AML-193 (cell line): ENCODE data around the gene EEF2K.
"Not testable (repeated sequence)": the region's sequence is repeated elsewhere in the genome, so short reads cannot be mapped to it uniquely, and the experiment has no call there.

Experiments
- DNase-seq, 2 experiments: peaks; one replicate each; lab custom pipeline; 2025; lab: John Stamatoyannopoulos, UW

The EEF2K gene

DNA sequence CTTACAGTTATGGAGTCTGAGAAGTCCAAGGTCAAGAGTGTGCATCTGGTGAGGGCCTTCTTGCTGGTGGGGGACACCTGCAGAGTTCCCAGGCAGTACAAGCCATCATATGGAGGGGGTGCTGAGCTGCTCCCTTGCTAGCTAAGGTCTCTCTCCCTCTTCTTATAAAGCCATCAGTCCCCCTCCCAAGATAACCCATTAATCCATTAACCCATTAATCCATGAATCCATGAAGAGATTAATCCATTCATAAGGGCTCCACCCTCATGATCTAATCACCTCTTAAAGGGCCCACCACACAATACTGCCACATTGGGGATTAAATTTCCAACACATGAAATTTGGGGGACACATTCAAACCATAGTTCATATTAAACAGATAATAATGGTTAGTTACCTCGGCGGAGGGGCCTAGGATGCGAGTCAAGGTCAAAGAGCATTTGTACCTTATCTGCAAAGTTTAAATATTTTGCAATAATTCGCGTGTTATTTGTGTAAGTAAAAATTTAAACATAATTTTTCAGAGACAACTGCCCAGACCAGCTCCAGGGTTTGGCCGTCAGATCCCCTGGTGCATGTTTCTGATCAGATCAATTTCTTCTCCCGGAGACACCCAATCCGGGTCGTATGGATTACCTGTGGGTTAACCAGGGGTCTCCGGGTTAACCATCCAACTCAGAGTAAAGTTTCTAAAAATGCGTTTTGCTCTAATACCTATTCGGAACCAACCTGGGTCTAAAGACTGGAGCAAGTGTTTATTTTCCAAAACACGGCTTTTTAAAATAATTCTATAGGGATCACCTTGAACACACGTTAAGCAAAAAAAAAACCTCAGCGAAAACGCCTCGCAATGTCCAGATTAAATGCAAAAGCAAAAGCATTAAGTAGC lies 90.4 kb downstream of the EEF2K start:
- DNase-seq = peak; percentile 14 to 15

GRCh38 chr16:22297114-22297870 lies 91.2 kb downstream of the EEF2K start, which contains the start of gene POLR3E:
TSS of gene POLR3E (plus strand) at chr16:22297409. CDS start at chr16:22302969, 5,560 bp downstream.
- peak; percentile 89 to 94 for DNase-seq

DNA sequence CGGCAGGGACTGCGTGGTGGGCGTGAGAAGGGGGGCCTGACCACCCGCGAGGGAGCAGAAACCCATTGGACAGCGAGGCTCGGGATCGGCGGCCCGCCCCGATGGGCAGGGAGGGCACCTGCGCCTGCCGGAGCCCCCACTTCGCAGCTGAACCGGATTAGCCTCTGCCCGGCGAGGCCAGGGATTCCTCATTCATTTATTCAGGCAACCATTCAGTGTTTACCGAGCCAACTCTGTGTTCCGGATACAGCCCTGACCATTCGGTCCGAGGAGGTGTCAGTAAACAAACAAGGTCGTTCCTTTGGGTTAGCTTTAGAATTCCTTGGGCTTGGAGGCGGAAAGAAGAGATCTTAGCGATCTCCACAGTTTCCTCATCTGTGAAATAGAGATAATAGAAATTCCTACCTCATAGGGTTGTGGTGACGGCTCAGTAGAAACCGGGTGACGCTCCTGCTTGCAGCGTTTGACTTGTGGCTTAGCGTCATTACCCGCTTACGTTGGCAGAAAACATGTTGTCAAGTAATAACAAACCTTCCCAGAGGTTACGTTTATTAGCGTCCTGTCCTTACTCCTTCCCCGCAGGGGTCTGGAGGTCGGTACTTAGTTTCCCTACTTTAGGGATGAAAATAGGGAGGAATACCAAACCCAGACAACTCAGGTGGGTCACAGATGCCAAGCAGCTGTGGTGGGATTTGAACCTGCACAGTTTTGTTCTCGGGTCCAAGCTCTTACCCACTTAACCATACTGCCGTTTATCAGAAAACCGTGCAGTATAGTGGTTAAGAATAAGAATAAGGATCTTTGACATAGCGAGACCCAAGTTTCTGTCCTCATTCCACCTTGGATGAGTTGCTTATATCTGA lies 92.0 kb downstream of the EEF2K start:
- DNase-seq = peak; percentile 74 to 83

DNA sequence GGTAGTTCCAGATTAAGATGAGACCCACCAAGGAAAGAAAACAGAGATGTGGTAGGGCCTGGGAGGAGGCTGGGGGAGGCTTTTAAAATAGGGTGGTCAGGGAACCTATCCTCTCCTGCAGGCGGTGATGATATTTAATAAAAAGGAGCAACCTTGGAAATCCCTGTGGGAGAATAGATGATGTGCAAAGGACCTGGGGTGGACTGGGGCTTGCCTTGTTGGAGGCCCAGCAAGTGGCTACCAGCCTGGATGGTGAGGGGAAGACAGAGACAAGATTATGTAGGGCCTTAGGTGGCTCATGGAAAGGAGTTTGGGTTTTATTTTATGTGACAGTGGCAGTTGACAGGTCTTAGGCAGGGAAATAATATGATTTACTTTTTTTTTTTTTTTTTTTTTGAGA lies 93.0 kb downstream of the EEF2K start:
- DNase-seq = no peak

DNA sequence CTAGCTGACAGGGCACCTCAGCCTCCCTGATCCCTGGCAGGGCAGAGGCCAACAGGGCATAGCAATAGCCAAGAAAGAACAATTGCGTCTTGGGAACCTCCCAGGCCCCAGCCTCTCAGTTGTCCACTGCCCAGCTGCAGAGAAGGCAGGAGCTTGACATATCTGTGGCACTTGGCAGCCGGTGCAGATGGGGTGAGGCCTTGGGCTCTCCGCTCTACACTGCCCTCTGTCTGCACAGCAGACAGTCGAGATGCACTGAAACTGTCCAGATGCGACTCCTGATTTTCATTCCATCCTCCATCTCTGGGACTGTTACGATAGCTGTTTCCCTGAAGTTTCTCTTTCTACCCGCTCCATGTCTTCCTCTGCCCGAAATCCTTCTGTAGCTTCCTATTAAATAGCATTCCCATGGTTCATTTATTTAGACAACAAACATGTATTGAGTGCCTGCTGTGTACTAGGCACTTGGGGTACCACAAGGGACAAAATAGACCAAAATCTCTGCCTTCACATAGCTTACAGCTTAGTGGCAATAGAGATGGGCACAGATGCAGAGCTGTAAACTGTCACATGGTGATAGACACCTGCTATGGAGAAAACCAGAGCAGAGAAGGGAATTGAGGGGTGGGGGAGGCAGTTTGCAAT lies 94.5 kb downstream of the EEF2K start:
- DNase-seq = peak; percentile 51 to 64

DNA sequence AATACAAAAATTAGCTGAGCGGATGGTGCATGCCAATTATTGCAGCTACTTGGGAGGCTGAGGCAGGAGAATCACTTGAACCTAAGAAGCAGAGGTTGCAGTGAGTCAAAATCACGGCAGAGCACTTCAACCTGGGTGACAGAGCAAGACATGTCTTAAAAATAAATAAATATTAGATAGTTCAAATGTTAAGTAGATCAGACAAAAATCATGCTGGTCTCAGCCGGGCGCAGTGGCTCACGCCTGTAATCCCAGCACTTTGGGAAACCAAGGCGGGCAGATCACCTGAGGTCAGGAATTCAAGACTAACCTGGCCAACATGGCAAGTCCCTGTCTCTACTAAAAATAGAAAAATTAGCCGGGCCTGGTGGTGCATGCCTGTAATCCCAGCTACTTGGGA lies 95.3 kb downstream of the EEF2K start:
- not testable (repeated sequence) for DNase-seq

DNA sequence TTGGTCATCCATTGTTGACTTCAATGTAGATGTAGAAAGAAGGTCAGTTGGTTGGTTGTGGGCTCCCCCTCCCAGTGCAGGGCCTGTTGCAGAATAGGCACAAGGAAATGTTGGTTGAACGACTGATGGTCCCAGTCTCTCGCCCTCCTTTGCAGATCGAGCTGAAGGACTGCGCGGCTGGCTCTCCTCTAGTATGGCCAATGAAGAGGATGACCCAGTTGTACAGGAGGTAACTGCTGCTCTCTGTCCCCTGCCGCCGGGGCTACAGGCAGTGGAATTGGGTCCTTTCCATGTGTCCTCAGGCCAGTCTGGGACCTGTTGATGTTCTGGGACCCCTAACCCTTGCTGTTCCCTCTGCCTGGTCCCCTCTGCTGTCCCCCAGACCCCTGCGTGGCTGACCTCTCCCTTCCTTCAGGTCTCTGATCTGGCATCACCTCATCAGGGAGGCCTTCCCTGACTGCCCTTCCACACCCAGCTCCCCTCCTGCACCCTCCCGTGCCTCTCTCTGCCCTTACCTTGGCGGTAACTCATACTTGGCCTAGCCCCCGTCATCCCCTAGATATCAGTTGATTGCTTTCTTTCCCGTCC lies 96.8 kb downstream of the EEF2K start:
- no peak for DNase-seq

- DNase-seq = no peak
Measured at GRCh38 chr16:22304411-22304810, 98.3 kb downstream of the EEF2K start.

GRCh38 chr16:22306788-22307187 lies 100.7 kb downstream of the EEF2K start:
- DNase-seq = no peak

DNA sequence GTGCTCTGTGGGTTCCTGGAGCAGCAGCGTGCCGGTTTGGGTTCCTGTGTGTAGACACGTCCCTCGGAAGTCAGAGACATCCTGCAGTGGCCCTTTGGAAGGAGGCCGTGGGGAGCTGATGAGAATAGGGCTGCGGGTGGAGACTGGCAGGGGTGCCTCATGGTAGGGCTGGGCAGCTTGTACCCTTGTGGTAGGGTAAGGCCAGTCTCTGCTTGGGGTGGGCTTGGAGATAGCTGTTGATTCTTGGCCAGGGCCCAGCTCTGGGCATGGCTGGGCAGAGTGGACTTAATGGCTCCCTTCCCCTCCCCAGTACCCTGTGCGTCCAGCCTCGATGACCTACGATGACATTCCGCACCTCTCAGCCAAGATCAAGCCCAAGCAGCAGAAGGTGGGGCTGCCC lies 101.8 kb downstream of the EEF2K start:
- no peak for DNase-seq

GRCh38 chr16:22308824-22309520 lies 102.9 kb downstream of the EEF2K start:
- no peak for DNase-seq

DNA sequence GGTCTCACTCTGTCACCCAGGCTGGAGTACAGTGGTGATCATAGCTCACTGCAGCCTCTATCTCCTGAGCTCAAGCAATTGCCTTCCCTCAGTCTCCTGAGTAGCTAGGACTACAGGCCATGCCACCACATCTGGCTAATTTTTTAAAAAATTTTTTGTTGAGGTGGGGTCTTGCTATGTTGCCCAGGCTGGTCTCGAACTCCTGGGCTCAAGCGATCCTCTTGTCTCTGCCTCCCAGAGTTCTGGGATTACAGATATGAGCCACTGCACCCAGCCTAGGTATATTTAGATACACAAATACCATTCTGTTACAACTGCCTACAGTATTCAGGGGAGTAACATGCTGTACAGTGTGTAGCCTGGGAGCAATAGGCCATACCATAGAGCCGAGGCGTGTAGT lies 105.4 kb downstream of the EEF2K start:
- no peak for DNase-seq

GRCh38 chr16:22312897-22313781 lies 107.1 kb downstream of the EEF2K start:
- DNase-seq = no peak

DNA sequence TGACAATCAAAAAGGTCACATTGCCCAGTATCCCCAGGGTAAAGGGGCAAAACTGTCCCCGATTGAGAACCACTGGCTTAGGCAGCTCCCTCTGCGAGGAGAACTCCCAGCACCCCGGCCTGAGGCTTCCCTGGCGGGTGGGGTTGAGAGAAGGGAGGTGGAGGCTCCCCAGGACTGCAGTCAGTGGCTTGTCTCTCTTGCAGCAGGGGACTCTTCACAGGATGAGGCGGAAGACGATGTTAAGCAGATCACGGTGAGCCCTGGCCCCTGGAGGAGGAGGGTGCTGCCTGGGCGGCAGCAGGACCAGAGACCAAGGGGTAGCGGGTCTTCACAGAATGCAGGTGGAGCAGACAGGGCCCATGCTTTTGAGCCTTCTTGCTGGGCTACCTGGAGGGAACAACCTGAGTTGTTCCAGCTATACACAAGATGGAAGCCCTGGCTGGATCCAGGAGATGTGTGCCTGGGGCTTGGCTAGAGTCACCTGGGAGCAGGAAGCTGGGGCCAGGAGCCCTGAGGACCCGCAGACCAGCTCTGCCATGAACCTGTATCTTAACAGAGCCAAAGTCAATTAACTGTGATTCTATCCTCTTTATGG lies 107.9 kb downstream of the EEF2K start:
- no peak for DNase-seq

GRCh38 chr16:22314661-22315626 lies 108.9 kb downstream of the EEF2K start:
- DNase-seq = no peak

DNA sequence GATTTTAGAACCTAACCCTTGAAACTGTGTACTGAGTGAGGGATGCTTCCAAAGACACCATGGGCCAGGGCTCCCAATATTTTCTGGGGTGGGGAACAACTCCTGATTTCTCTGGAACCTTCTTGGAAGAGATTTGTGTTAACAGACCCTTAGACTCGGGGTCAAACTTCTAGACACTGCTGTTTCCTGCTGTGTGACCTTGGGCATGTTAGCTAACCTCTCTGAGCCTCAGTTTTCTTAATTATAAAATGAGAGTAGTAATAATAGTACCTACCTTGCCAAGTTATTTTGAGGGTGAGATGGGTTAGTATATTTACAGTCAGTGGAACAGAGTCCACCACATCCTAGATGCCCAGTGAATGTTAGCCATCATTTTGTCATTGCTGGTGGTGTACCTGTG lies 109.9 kb downstream of the EEF2K start:
- DNase-seq = no peak

DNA sequence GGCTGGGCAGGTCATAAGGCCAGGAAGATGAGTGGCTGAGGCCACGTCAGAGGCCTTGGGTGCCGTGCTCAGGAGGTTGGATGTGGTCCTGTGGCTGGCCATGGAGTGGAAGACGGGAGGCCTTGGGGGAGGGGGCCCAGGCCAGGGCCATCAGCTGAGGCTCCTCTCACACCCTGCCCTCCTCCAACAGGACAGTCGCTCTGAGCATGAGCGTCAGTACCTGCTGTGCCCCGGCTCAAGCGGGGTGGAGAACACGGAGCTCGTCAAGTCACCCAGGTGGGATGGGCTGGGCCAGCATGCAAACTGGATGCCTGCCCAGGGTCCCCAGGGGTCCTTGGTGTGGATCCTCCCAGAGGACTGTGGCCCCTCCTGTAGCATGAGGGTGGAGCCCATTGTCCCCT lies 110.3 kb downstream of the EEF2K start:
- DNase-seq = no peak

DNA sequence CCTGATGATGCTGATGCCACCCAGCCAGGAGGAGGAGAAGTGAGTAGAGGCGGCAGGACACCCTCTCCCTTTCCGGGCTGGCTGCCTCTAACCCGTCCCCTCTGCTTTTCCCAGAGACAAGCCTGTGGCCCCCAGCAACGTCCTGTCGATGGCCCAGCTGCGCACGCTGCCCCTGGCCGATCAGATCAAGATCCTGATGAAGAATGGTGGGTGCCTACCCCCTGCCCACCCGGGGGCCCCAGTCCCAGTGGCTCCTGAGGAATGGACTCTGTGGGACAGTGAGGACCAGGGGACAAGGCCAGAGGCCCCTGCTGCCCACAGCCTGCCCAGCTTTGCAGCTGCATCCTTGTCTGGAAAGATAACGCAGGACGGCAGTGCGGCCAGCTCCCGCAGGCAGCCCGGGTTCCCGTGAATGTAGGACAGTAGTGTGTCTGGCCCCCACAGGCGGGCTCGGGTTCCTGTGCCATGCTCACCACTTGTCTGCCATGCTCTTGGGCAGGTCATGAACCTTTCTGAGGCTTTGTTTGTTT lies 111.0 kb downstream of the EEF2K start:
- DNase-seq = no peak
